GM12891 (cell line): ENCODE data around the gene IFRD1.

ENCODE experiments used
- PAX5 ChIP-seq: IDR thresholded peaks from 2 replicates; pipeline ENCODE4 v1.6.1; 2011; ENCODE audit warnings: low read length, moderate library complexity, mild to moderate bottlenecking; ENCODE audit not compliant: insufficient read depth, severe bottlenecking
- POLR2A ChIP-seq: IDR thresholded peaks from 2 replicates; pipeline ENCODE4 v1.6.1; 2011; ENCODE audit warnings: low read depth, low read length, control low read depth
- POLR2AphosphoS5 ChIP-seq: IDR thresholded peaks from 2 replicates; pipeline ENCODE4 v1.6.1; 2011; ENCODE audit warnings: low read depth, low read length, control low read depth
- POU2F2 ChIP-seq: IDR thresholded peaks from 2 replicates; pipeline ENCODE4 v1.6.1; 2011; ENCODE audit warnings: low read depth, mild to moderate bottlenecking, control low read depth, low read length, moderate library complexity
- SPI1 ChIP-seq: IDR thresholded peaks from 2 replicates; pipeline ENCODE4 v1.6.1; 2011; ENCODE audit warnings: low read depth, low read length, control low read depth
- TAF1 ChIP-seq: IDR thresholded peaks from 2 replicates; pipeline ENCODE4 v1.6.1; 2011; ENCODE audit warnings: low read depth, low read length, control low read depth

DNA sequence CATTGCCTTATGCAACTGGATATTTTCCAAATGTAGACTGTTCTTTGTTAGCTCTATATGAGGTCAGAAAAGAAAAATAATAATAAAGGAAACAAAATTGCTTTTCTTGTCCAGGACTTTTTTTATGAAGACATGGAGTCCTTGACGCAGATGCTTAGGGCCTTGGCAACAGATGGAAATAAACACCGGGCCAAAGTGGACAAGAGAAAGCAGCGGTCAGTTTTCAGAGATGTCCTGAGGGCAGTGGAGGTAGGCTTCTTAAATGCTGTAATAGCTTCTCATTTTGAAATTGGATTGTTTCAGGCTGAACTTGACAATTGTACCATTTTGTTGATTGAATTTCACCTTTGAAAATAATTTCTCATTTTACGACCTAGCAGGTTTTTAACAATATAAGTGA, 17.6 kb downstream of the IFRD1 start:
- TF ChIP-seq POLR2A (no peak), POU2F2 (no peak), TAF1 (no peak), SPI1 (no peak), POLR2AphosphoS5 (no peak), PAX5 (no peak)
